Forelimb muscle (tissue), 1 donor: ENCODE measurements around the gene QPRT. TPM values are rescaled to one million over a fixed set of nuclear protein-coding genes. Genes with fewer than 3 reads are reported as not detected.
"Not testable (repeated sequence)": the region's sequence is repeated elsewhere in the genome, so short reads cannot be mapped to it uniquely, and the experiment has no call there.

ENCODE experiments used
- DNase-seq: peaks from one replicate; pipeline ENCODE4 v3.0.0-alpha.2; 2013; ENCODE audit warnings: low read depth
- polyA plus RNA-seq: library from polyadenylated mRNA; unstranded; fragments of 120-200 nt; gene quantifications from one replicate; pipeline ENCODE4 v1.2.1, GENCODE V29; 2013; ENCODE audit not compliant: insufficient read length

Gene QPRT
- polyA plus RNA-seq, 1 donor, result 79.2 TPM

- DNase-seq, result no peak
Measured at GRCh38 chr16:29662729-29663015, 16.3 kb upstream of the QPRT start.

- no peak for DNase-seq
Measured at GRCh38 chr16:29663016-29663806, 15.8 kb upstream of the QPRT start, which contains the start of gene SPN. TSS of gene SPN (plus strand) at chr16:29663247. CDS start at chr16:29663729, 482 bp downstream.

GRCh38 chr16:29663807-29664090 is 15.2 kb upstream of the QPRT start:
- DNase-seq, result no peak

GRCh38 chr16:29664091-29664921 is 14.7 kb upstream of the QPRT start:
- no peak for DNase-seq

- DNase-seq, result no peak
Measured at GRCh38 chr16:29665294-29666077, 13.5 kb upstream of the QPRT start.

- not testable (repeated sequence) for DNase-seq
Measured at GRCh38 chr16:29667322-29667610, 11.7 kb upstream of the QPRT start.

- DNase-seq, result no peak
Measured at GRCh38 chr16:29667755-29668154, 11.2 kb upstream of the QPRT start.

GRCh38 chr16:29668267-29668666 is 10.7 kb upstream of the QPRT start:
- no peak for DNase-seq

GRCh38 chr16:29673501-29673900 is 5.5 kb upstream of the QPRT start:
- DNase-seq, result no peak

- DNase-seq, result no peak
Measured at GRCh38 chr16:29674188-29674587, 4.8 kb upstream of the QPRT start.

GRCh38 chr16:29675811-29676643 is 3.0 kb upstream of the QPRT start:
- no peak for DNase-seq

GRCh38 chr16:29676989-29677785 is 1.8 kb upstream of the QPRT start:
- DNase-seq, result no peak

GRCh38 chr16:29680180-29680598 is 1.2 kb downstream of the QPRT start:
- no peak for DNase-seq

GRCh38 chr16:29683543-29684090 is 4.6 kb downstream of the QPRT start:
- no peak for DNase-seq

- no peak for DNase-seq
Measured at GRCh38 chr16:29684679-29685078, 5.7 kb downstream of the QPRT start.

GRCh38 chr16:29686740-29687332 is 7.9 kb downstream of the QPRT start:
- no peak for DNase-seq

GRCh38 chr16:29687755-29688154 is 8.8 kb downstream of the QPRT start:
- no peak for DNase-seq

GRCh38 chr16:29688172-29688571 is 9.2 kb downstream of the QPRT start:
- DNase-seq, result no peak

- not testable (repeated sequence) for DNase-seq
Measured at GRCh38 chr16:29689490-29690351, 10.7 kb downstream of the QPRT start.
